ENCODE data around the gene MPZL2. TPM values are rescaled to one million over a fixed set of nuclear protein-coding genes. Genes with fewer than 3 reads are reported as not detected.
A peak's percentile ranks its signal among the peaks of the same experiment; 100 is the strongest.

MPZL2 gene
- total and polyA plus RNA-seq, 9 of the 15 experiments (the other 6 are each of a cell fraction or from before 2014, with no cell fraction given): 0.09 to 0.28 (median 0.18) TPM; not detected in 2

GRCh38 chr11:118311518-118311917, 47.4 kb upstream of the MPZL2 start:
- no peaks in the 10 kb centered on the region for H4K20me1 ChIP-seq (replicated peaks; ENCODE audit: control insufficient read depth, insufficient read depth, low read length)
- H3K4me3 ChIP-seq: no peak overlapping the region
- CTCF ChIA-PET (ENCODE audit: low intra/inter-chr PET ratio): no interaction called here
- BruUV-seq (replicated peaks): no TSS peak
- DNase-seq (ENCODE audit: extremely low read depth in 1 of 4, low spot score in 3 of 4) (peak in 1 of 4 experiments; percentile 38), FAIRE-seq (peak; percentile 29), ATAC-seq (peak; percentile 41; the same call in 2 of the 3 replicates)
- no peak overlapping the region for H3K4me2 ChIP-seq (ENCODE audit: insufficient read depth, low read length)
- intact Hi-C loops (cut with micrococcal nuclease): loop anchor here (1.0 to 5.0 kb wide), 2 partner anchors 36 to 113 kb away; no protein-coding TSS in a partner anchor
- peaks cover 3% of the 10 kb centered on the region for H3K9me1 ChIP-seq (ENCODE audit: control insufficient read depth, insufficient read depth, low read length)
- H3K36me3 ChIP-seq (ENCODE audit: control insufficient read depth, insufficient read depth, low read length): no peaks in the 10 kb centered on the region
- POLR2A ChIA-PET: no interaction called here
- no peak overlapping the region for H3K9ac ChIP-seq (ENCODE audit: insufficient read depth in 1 of 2, low read depth in 2 of 2, low read length in 2 of 2)
- no peaks in the 10 kb centered on the region for H3K79me2 ChIP-seq (ENCODE audit: control insufficient read depth, insufficient read depth, low read length)
- no peaks in the 10 kb centered on the region for H3K9me3 ChIP-seq (replicated peaks; ENCODE audit: control insufficient read depth, insufficient read depth, low read depth, low read length)
- no peak overlapping the region; the same call in 2 of the 3 replicates for H3K27ac ChIP-seq (ENCODE audit: extremely low read depth, low read depth, low read length)
- in situ Hi-C loops (cut with MboI): no loop called here
- 4% methylated on average over 4 of the region's 4 CpGs for WGBS (ENCODE audit: insufficient coverage, low coverage, missing lambda C conversion rate)
- H2AFZ ChIP-seq (ENCODE audit: low read depth, low read length): peak overlapping the region; percentile 34; the same call in 1 of the 2 replicates
- peaks cover 12 to 31% of the 10 kb centered on the region in 2 experiments for H3K4me1 ChIP-seq (replicated peaks in 1 of 2; ENCODE audit: control insufficient read depth in 2 of 2, insufficient read depth in 2 of 2, low read length in 2 of 2)
- peaks cover 0 to 7% of the 10 kb centered on the region in 2 experiments; a peak in 1 of 5 replicates for H3K27me3 ChIP-seq (ENCODE audit: control insufficient read depth in 2 of 2, insufficient read depth in 2 of 2, low read length in 2 of 2)
- no peak for TF ChIP-seq PTBP1 (IDR thresholded peaks at IDR 0.05; ENCODE audit: low read depth, low read length)
- TF ChIP-seq, protein P1, sequence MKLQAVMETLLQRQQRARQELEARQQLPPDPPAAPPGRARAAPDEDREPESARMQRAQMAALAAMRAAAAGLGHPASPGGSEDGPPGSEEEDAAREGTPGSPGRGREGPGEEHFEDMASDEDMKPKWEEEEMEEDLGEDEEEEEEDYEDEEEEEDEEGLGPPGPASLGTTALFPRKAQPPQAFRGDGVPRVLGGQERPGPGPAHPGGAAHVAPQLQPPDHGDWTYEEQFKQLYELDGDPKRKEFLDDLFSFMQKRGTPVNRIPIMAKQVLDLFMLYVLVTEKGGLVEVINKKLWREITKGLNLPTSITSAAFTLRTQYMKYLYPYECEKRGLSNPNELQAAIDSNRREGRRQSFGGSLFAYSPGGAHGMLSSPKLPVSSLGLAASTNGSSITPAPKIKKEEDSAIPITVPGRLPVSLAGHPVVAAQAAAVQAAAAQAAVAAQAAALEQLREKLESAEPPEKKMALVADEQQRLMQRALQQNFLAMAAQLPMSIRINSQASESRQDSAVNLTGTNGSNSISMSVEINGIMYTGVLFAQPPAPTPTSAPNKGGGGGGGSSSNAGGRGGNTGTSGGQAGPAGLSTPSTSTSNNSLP (IDR thresholded peaks at IDR 0.05; ENCODE audit: borderline replicate concordance, low read depth, low read length): 0 out of 2 replicates have a peak, but pooled peaks have one; percentile 16
- TF ChIP-seq ZNF584 (CRISPR knock-in tag; IDR thresholded peaks at IDR 0.05; ENCODE audit: low read depth): no peak
- TF ChIP-seq GTF2B (IDR thresholded peaks at IDR 0.05; ENCODE audit: extremely low read depth, insufficient read length): no peak
- no peak for TF ChIP-seq CBFA2T3 (IDR thresholded peaks at IDR 0.05)
- TF ChIP-seq XRCC4 (IDR thresholded peaks at IDR 0.05; ENCODE audit: extremely low read depth, insufficient read depth, insufficient read length): no peak
- no peak for TF ChIP-seq HOXB6 (CRISPR knock-in tag; IDR thresholded peaks at IDR 0.05; ENCODE audit: borderline replicate concordance)
- TF ChIP-seq NELFE (IDR thresholded peaks at IDR 0.05; ENCODE audit: insufficient read depth, insufficient read length): no peak
- TF ChIP-seq HEY1 (CRISPR knock-in tag; IDR thresholded peaks at IDR 0.05; ENCODE audit: borderline replicate concordance): no peak
- peak in 1 of 2 experiments; percentile 53; a peak in 3 of 4 replicates for TF ChIP-seq RAD21 (CRISPR knock-in tag; conservative IDR thresholded peaks at IDR 0.05 in 1 of 2, IDR thresholded peaks at IDR 0.05 in 1 of 2)
- TF ChIP-seq KAT8 (IDR thresholded peaks at IDR 0.05; ENCODE audit: low read depth): no peak
- no peak for TF ChIP-seq POLR3G (IDR thresholded peaks at IDR 0.05; ENCODE audit: extremely low read depth, insufficient read length, insufficient replicate concordance)
- peak; percentile 89 for TF ChIP-seq MEIS2 (IDR thresholded peaks at IDR 0.05; ENCODE audit: partially characterized antibody)
- TF ChIP-seq FOXJ2 (tag; IDR thresholded peaks at IDR 0.05): no peak
- no peak for TF ChIP-seq NCOA4 (IDR thresholded peaks at IDR 0.05; ENCODE audit: partially characterized antibody)
- no peak for TF ChIP-seq SP2 (IDR thresholded peaks at IDR 0.05; ENCODE audit: extremely low read depth, low read depth, low read length, poor library complexity, severe bottlenecking)
- no peak for TF ChIP-seq PBX2 (CRISPR knock-in tag; IDR thresholded peaks at IDR 0.05; ENCODE audit: low read depth)
- peak; percentile 62; the same call in 1 of the 2 replicates for TF ChIP-seq PBX2 (tag; conservative IDR thresholded peaks at IDR 0.05; ENCODE audit: low read depth)
- no peak for TF ChIP-seq LARP7 (IDR thresholded peaks at IDR 0.05)

All from K562 (cell line).